Measurements from ENCODE around the gene IL25.
"Not testable (repeated sequence)": the region's sequence is repeated elsewhere in the genome, so short reads cannot be mapped to it uniquely, and the experiment has no call there.

IL25 gene

GRCh38 chr14:23387916-23388882 is 15.6 kb downstream of the IL25 start:
- H3K4me3 ChIP-seq (ENCODE audit: low read depth, low read length): no peak overlapping the region
- TF ChIP-seq CTCF (IDR thresholded peaks at IDR 0.05; ENCODE audit: low read depth, low read length): no peak
- DNase-seq (ENCODE audit: low read depth, low spot score): no peak
- in situ Hi-C loops (cut with HindIII; ENCODE audit: low sequenced_read_pairs): no loop called here

GRCh38 chr14:23388996-23389395 is 16.4 kb downstream of the IL25 start:
- no peak for TF ChIP-seq CTCF (IDR thresholded peaks at IDR 0.05; ENCODE audit: low read depth, low read length)
- in situ Hi-C loops (cut with HindIII; ENCODE audit: low sequenced_read_pairs): no loop called here
- no peak for DNase-seq (ENCODE audit: low read depth, low spot score)
- no peak overlapping the region for H3K4me3 ChIP-seq (ENCODE audit: low read depth, low read length)

GRCh38 chr14:23389396-23389795 is 16.8 kb downstream of the IL25 start:
- in situ Hi-C loops (cut with HindIII; ENCODE audit: low sequenced_read_pairs): no loop called here
- DNase-seq (ENCODE audit: low read depth, low spot score): no peak
- no peak overlapping the region for H3K4me3 ChIP-seq (ENCODE audit: low read depth, low read length)
- TF ChIP-seq CTCF (IDR thresholded peaks at IDR 0.05; ENCODE audit: low read depth, low read length): no peak

- H3K4me3 ChIP-seq (ENCODE audit: low read depth, low read length); DNase-seq (ENCODE audit: low read depth, low spot score); in situ Hi-C loops (cut with HindIII; ENCODE audit: low sequenced_read_pairs): not testable (repeated sequence)
These were observed 17.3 kb downstream of the IL25 start for GRCh38 chr14:23389871-23390270.

GRCh38 chr14:23392613-23393012 is 20.0 kb downstream of the IL25 start:
- in situ Hi-C loops (cut with HindIII; ENCODE audit: low sequenced_read_pairs): no loop called here
- DNase-seq (ENCODE audit: low read depth, low spot score): no peak
- no peak overlapping the region for H3K4me3 ChIP-seq (ENCODE audit: low read depth, low read length)
- TF ChIP-seq CTCF (IDR thresholded peaks at IDR 0.05; ENCODE audit: low read depth, low read length): no peak

- no peak for DNase-seq (ENCODE audit: low read depth, low spot score)
- no peak overlapping the region for H3K4me3 ChIP-seq (ENCODE audit: low read depth, low read length)
- in situ Hi-C loops (cut with HindIII; ENCODE audit: low sequenced_read_pairs): no loop called here
- TF ChIP-seq CTCF (IDR thresholded peaks at IDR 0.05; ENCODE audit: low read depth, low read length): no peak
These were observed 23.5 kb downstream of the IL25 start for GRCh38 chr14:23396126-23396525.

- no peak for TF ChIP-seq CTCF (IDR thresholded peaks at IDR 0.05; ENCODE audit: low read depth, low read length)
- no peak overlapping the region for H3K4me3 ChIP-seq (ENCODE audit: low read depth, low read length)
- DNase-seq (ENCODE audit: low read depth, low spot score): no peak
- in situ Hi-C loops (cut with HindIII; ENCODE audit: low sequenced_read_pairs): no loop called here
These were observed 24.3 kb downstream of the IL25 start for GRCh38 chr14:23396781-23397407.

Measured in astrocyte of the spinal cord (primary cell).